GM19043 (cell line): ENCODE measurements around the gene SOWAHB.

ENCODE experiments used
- ATAC-seq: cut with Tn5 transposase; IDR thresholded peaks from one replicate; pipeline ENCODE4 v1.9.1; 2021; ENCODE audit warnings: low read depth; ENCODE audit not compliant: unreplicated experiment

The SOWAHB gene, protein sequence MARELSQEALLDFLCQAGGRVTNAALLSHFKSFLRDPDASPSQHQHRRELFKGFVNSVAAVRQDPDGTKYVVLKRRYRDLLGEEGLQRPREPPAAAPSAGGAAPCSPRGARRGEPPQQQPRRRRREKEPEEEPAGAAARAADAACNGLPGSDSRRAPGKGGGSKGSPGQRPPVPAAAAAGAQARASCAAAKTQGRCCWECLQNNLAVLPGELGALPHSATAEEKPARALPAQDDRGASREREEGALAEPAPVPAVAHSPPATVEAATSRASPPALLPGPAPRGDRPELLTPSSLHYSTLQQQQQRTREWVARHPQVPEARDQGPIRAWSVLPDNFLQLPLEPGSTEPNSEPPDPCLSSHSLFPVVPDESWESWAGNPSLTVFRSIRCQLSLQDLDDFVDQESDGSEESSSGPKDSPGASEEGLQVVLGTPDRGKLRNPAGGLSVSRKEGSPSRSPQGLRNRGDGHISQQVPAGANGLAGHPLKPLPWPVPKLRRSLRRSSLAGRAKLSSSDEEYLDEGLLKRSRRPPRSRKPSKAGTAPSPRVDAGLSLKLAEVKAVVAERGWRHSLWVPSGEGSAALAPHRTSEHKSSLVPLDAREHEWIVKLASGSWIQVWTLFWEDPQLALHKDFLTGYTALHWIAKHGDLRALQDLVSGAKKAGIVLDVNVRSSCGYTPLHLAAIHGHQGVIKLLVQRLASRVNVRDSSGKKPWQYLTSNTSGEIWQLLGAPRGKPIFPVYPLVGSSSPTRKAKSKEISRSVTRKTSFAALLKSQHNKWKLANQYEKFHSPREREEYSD

DNA sequence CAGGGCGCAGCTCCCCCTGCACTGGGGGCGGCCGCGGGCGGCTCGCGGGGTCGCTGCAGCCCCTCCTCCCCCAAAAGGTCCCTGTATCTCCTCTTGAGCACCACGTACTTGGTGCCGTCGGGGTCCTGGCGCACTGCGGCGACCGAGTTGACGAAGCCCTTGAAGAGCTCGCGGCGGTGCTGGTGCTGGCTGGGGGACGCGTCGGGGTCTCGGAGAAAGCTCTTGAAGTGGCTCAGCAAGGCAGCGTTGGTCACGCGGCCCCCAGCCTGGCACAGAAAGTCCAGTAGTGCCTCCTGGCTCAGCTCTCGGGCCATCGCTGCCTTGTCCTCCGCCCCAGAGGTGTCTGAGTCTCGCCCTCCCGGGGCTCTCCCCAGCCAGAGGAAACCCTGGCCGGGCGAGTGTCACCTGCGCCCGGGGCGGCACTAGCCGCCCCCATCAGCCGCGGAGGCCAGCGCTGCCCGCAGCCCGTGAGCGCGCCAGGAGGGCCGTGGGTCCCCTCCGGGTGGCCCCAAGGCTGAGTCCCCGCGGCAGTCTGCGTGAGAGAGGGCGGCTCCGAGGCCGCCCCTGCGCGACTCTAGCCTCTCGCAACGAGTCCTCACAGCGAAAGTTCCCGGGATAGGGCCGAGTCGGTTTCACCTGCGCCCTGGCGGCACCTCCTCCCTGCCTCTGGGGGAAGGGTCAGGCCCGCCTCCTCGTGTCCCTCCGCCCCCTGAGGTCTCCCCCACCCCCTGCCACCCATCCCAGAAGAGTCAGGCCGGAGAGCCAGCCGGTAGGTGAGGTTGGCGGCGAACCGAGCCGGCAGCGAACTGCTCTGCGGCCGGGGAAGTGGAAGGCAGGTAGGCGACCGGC, at the start of gene SOWAHB:
Gene SOWAHB, minus strand, starts transcription at position 609 of the 849 bp plus-strand sequence. Its CDS starts 295 bp downstream, at position 314.
- ATAC-seq: no peak

DNA sequence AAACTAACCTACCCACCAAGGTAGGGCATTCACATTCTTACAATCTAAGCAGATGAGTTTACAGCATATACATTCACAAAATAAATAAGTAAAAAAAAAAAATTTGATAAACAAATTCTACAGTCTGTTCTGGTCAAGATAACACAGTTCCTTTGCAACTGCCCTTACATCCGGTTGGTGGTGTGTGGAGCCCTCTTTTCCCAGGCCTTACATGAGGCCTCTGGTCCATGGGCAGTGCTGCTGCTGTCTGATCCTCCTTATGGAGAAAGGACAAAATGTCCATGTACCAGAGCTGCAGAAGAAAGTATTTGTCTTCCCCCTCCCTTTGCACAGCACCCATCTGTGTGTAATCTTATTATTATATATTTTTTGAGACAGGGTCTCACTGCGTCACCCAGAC, 49.4 kb upstream of the SOWAHB start:
- ATAC-seq: no peak

DNA sequence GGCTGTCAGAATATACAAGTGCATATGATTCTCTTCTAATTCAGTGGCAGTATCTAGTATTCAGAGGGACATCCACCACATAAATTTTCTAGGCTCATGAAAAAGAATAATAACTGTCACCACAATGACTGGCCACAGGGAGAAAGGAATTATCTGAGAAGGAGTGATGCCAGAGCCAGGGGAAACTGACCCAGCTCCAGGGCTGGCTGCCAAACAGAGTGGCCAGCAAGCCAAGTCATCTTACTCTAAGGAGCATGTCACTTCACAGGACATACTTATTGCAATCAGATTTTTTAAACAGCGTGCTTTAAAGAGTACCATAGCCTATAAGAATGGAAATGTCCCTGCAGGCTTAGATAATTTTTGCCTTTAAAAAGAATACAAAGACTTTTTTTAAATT, 45.8 kb upstream of the SOWAHB start:
- ATAC-seq: no peak

DNA sequence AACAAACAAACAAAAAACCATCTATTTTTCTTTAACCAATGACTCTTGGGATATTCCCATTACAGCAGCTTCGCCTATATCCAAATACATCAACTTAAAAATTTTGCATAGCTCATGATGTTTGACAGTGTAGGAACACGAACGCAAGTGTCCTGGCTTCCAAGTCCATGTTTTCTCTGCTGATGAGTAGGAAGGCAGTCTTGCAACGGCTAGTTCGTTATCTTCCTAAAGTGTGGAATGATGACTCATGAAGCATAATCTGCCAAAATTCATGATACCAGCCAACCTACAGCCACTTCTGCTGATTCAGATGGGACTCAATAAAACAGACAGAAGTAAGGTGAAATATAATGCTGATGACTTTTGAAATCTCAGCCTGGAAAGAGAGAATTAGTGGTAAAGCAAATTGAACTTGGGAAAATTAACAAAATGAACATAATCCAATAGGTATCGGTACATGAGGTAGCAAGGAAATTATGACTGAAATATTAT, 45.2 kb upstream of the SOWAHB start:
- ATAC-seq: no peak

DNA sequence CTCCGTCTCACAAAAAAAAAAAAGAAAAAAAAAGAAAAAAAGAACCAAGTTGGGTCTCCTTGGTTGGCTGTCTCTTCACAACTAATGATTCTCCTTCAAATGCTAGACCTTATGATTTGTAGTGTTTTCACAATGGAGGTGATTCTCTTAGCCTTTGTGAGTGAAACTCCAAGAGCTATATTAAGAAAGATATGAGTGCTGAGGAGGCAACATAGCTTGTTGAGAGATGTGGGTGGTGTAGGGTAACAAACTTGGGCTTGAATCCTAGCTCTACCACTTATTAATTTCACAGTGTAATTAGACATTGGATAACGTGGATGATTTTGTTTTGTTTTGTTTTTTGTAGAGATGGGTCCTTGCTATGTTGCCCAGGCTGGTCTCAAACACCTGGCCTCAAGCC, 41.2 kb upstream of the SOWAHB start:
- ATAC-seq: no peak

DNA sequence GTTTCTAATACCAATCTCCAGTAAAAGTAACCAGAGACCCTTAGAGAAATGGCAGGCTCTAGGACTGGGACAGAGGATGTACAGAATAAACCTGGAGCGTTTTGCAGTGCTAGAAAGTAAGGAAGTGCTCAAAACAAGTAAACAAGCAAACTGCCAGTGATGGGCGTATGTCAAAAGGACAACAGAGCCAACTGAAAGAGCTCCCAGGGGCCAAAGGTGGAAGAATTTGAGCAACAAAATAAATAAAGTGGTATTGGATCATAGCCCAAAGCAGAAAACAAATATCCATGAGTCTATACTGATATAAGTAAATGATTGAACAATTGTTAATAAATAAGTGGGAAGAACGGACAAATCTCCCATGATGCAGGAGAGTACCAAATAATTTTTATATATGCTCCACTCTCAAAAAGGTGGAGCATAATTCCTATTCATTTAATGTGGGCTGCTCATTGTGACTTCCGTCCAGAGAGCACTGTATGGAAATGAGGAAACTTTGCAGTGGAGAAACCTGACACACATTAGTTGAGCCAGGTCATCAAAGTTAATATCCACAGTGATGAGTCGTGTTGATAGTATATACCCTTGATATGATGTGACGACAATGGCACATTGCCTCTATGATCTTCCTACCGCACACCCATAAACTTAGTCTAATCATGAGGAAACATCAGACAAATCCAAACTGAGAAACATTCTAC, 33.8 kb upstream of the SOWAHB start:
- no peak for ATAC-seq

DNA sequence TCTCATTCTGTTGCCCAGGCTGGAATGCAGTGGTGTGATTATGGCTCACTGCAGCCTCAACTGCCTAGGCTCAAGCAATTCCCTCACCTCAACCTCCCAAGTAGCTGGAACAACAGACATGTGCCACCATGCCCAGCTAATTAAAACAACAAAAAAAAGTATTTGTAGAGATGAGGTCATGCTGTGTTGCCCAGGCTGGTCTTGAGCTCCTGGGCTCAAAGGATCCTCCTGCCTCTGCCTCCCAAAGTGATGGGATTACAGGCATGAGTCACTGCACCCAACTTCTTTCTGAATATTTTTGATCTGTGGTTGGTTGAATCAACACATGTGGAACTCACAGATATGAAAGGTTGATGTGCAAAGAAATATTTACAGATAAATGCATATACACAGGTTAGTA, 33.1 kb upstream of the SOWAHB start:
- no peak for ATAC-seq

DNA sequence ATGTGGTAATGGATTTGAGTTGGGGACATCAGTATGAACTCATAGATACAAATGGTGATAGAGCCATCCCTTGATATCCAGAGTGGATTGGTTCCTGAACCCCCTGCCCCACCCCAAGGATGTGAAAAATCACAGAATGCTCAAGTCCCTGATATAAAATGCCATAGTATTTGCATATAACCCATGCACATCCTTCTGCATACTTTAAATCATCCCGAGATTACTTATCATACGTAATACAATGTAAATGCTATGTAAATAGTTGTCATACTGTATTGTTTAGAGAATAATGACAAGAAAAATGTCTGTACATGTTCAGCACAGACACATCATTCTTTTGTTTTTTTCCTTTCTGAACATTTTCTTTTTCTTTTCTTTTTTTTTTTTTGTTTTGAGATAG, 32.7 kb upstream of the SOWAHB start:
- no peak for ATAC-seq

DNA sequence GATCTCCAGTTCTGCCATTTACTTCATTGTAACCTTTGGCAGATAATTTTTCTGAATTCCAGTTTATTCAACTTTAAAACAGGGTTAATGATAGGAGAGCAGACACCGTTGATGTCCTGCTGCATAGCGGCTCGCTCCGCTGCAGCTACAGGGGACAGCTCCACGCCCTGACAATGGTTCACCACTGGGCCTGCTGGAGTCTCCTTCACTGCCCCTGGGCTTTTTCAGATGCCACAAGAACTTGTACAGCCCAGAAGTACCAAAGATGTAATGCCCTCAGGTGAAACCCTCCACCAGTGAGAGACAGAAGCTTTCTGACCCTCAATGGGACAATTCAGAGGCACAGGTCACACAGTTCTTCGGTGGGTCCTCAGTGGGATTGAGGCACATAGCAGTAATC, 28.9 kb upstream of the SOWAHB start:
- no peak for ATAC-seq

DNA sequence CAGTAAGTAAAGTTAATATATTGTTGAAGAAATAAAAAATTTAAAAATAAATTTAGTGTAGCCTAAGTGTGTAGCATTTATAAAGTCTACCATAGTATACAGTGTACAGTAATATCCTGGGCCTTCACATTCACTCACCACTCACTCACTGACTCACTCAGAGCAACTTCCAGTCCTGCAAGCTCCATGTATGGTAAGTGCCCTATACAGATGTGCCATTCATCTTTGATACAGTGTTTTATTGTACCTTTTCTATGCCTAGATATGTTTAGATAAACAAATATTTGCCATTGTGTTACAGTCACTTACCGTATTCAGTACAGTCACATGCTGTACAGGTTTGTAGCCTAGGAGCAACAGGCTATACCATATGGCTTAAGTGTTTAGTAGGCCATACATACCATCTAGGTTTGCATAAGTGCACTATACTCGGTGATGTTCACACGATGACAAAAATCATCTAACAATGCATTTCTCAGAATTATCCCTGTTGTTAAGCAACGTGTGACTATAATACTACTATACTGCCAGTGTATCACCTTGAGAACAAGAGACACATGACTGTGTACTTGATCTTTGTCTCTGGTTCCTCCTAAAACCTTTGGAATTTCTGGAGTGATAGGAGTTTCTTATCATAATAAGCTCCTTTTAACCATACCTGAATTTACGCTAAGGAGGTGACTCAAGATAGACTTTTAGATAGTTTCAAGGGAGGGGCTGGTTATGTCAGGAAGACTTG, 25.8 kb upstream of the SOWAHB start:
- no peak for ATAC-seq

DNA sequence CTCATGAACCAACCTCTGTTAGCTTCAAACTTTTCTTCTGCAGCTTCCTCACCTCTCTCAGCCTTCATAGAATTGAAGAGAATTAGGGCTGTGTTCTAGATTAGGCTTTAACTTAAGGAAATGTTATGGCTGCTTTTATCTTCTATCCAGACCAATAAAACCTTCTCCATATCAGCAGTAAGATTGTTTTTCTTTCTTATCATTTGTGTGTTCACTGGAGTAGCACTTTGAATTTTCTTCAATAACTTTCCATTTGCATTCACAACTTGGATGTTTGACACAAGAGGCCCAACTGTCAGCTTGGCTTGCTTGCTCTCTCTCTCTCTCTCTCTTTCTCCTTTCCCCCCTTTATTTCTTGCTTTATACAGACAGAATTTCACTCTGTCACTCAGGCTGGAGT, 22.8 kb upstream of the SOWAHB start:
- no peak for ATAC-seq

DNA sequence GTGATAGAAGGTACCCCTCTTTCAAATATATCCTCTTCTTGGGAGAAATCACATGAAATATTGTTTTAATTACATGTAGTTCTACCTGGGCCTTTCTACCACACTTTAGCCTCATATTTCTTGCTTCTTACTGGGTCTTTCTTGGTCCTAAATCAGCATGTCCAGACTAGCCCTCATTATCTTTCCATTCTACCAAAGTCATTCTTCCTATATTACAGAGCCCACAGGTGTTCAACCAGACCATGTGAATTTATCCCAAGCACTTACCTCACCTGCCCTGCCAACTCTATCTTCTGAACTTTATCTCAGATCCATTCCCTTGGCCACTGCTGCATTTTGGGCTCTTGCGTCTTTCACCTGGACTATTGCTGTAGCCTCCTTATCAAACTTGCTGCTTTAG, 11.8 kb upstream of the SOWAHB start:
- no peak for ATAC-seq

DNA sequence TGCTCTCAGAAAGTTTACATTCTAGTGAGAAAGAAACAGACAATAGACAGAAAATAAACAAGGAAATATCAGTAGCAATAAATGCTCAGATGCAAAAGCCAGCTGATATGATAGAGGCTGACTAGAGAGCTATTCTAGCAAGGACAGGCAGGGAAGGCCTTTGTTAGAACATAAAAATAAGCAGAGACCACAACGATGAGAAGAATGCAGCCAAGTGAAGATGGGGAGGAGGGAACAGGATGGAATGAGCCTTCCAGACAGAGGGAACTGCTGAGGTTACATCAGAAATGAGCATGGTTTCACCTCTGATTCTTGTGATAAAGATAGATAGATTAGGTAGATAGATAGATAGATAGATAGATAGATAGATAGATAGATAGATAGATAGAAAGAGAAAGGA, 7.6 kb upstream of the SOWAHB start:
- no peak for ATAC-seq

DNA sequence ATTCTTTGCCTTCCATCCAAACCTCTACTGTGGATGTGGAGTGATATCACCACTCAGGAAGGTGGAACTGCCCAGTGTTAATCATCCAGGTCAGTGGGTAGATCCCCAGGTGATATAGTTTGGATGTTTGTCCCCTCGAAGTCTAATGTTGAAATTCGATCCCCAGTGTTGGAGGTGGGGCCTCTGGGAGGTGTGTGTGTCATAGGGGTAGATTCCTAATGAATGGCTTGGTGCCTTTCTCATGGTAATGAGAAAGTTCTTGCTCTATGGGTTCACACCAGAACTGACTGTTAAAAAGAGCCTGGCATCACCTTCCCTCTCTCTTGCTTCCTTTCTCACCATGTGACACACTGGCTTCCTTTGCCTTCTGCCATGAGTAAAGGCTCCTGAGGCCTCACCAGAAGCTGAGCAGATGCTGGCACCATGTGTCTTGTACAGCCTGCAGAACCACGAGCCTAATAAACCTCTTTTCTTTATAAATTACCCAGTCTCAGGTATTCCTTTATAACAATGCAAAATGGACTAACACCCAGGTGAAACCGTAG, 6.8 kb upstream of the SOWAHB start:
- ATAC-seq: no peak

DNA sequence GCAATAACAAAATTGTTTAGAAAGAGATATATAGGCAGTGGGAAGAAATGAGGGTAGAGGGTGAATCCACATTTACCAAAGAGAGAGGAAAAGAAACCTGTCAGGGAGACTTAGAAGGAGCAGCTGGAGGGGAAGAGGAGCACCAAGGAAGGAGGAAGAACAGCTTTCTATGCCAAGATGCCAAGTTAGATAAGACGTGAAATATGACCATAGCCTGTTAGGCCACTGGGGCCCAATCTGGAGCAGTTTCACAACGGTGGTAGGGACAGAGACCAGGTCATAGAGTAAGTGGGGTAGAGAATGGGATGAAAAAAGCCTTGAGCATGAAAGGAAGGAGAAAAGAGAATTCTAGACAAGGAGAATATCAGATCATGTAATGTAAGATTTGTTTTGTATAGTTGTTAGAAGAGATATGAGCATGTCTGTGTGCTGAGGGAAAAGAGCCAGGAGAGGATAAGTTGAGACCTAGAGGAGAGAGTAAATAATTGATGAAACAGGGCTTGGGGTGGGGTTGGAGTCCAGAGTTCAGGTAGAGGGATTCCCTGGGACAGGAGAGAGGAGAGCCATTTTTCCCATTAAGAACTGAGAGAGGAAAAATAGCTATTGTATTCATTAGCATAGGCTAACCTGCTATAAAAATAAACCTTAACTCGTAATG, 4.4 kb upstream of the SOWAHB start:
- ATAC-seq: no peak

DNA sequence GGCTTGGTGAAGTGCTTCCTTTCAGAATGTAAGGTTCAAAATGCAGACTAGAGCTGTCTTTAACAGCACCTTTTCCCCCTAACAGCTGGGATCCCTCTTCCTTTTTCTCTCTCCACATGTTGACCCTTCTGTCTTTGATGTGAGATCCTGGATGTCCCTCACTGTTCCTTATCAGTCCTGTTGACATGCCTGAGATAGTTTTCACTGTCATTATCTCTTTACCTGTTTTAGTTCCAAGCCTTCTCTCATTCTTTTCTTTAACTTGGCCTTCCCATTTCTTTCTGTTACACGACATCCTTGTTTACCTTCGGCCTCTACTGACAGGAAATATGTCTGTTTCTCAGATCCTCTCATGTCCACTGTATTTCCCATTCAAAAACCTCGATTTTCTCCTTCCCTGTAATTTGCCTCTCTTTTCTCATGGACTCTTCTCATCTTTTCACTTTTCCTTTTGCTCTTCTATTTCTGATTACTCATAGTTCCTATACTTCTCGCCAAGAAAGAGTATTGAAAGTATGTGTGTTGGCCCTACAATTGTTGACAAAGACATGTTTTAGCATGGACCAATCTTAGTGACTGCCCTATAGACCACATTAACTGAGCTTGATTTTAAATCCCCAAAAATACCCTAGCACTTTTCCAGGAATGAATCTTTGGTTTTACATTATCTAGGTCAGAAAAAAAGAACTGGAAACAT, 1.2 kb upstream of the SOWAHB start:
- no peak for ATAC-seq

DNA sequence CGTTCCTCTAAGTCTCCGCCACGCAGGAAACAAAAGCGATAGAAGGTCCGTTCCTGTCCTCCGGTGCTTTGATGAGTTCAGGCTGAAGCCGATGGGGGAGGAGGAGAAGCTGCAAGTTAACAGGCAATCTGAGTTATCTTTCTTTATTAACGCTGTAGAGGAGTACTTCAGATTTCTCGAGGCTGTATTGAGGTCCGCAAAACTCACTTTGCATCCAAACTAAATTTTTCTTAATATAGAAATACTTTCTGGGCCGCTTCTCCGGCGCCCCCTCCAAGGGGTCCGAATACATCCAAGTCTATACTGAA, 395 bp upstream of the SOWAHB start:
- no peak for ATAC-seq
